SK-N-SH treated with all-trans-retinoic acid at 6 μM for 48 hours (cell line): ENCODE measurements around the gene FERMT2.

Experiments
- ZNF8 ChIP-seq: fragments of 450-650 bp; formaldehyde crosslinking; IDR thresholded peaks from 2 replicates; pipeline ENCODE4 v1.5.0; 2020; ENCODE audit warnings: mild to moderate bottlenecking, moderate library complexity
- TF ChIP-seq, protein P1 (sequence below): fragments of 250-450 bp; sonication (Bioruptor Pico); IDR thresholded peaks from 2 replicates; pipeline ENCODE4 v1.5.1; 2021; ENCODE audit warnings: mild to moderate bottlenecking, moderate library complexity
- TF ChIP-seq, protein P2 (sequence below): fragments of 250-450 bp; sonication (Bioruptor Pico); IDR thresholded peaks from 2 replicates; pipeline ENCODE4 v1.8.0; 2020; ENCODE audit warnings: mild to moderate bottlenecking, moderate library complexity, borderline replicate concordance
- TF ChIP-seq, protein P3 (sequence below): fragments of 250-450 bp; sonication (Bioruptor Pico); IDR thresholded peaks from 2 replicates; pipeline ENCODE4 v1.5.1; 2020; ENCODE audit warnings: low read depth, mild to moderate bottlenecking, moderate library complexity

DNA sequence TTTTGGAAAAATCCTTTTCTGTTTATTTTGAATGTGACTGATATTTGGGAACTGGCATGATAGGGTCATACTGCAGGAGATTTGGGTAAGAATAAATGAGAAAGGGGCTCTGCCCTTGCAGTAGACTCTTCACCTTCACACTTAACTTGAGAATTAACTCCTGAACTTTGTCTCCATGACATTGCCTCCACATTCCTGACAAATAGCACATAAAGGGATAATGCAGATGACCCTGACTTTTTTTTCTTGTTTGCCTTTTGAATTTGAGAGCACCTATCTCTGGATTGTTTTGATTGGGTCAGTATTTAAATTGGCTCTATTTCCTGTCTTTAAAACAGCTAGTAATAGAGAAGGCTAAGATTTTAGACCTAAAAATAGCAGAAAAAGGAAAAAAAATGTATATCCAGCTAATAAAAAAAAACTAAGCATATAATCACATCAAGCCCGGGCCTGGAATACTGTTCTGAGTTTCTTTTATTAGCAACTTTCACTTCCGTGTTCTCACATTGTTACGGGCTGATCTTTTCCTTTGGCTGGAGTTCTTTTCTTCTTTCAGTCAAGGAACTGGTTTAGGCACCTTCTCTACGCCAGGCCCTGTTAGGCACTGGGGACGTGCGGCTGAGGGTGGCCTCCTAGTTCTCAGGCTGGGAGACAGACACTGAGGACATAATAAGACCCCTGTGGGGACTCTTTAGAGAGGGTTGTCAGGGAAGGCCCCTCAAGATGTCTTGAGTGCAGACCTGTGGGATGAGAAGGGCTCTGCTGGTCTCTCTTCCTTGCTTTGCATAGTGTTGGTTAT, 106.4 kb downstream of the FERMT2 start:
- no peak for TF ChIP-seq ZNF8
- TF ChIP-seq, protein P1, sequence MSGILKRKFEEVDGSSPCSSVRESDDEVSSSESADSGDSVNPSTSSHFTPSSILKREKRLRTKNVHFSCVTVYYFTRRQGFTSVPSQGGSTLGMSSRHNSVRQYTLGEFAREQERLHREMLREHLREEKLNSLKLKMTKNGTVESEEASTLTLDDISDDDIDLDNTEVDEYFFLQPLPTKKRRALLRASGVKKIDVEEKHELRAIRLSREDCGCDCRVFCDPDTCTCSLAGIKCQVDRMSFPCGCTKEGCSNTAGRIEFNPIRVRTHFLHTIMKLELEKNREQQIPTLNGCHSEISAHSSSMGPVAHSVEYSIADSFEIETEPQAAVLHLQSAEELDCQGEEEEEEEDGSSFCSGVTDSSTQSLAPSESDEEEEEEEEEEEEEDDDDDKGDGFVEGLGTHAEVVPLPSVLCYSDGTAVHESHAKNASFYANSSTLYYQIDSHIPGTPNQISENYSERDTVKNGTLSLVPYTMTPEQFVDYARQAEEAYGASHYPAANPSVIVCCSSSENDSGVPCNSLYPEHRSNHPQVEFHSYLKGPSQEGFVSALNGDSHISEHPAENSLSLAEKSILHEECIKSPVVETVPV (CRISPR knock-in tag), result no peak
- TF ChIP-seq, protein P2, sequence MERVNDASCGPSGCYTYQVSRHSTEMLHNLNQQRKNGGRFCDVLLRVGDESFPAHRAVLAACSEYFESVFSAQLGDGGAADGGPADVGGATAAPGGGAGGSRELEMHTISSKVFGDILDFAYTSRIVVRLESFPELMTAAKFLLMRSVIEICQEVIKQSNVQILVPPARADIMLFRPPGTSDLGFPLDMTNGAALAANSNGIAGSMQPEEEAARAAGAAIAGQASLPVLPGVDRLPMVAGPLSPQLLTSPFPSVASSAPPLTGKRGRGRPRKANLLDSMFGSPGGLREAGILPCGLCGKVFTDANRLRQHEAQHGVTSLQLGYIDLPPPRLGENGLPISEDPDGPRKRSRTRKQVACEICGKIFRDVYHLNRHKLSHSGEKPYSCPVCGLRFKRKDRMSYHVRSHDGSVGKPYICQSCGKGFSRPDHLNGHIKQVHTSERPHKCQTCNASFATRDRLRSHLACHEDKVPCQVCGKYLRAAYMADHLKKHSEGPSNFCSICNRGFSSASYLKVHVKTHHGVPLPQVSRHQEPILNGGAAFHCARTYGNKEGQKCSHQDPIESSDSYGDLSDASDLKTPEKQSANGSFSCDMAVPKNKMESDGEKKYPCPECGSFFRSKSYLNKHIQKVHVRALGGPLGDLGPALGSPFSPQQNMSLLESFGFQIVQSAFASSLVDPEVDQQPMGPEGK (CRISPR knock-in tag), result no peak
- TF ChIP-seq, protein P3, sequence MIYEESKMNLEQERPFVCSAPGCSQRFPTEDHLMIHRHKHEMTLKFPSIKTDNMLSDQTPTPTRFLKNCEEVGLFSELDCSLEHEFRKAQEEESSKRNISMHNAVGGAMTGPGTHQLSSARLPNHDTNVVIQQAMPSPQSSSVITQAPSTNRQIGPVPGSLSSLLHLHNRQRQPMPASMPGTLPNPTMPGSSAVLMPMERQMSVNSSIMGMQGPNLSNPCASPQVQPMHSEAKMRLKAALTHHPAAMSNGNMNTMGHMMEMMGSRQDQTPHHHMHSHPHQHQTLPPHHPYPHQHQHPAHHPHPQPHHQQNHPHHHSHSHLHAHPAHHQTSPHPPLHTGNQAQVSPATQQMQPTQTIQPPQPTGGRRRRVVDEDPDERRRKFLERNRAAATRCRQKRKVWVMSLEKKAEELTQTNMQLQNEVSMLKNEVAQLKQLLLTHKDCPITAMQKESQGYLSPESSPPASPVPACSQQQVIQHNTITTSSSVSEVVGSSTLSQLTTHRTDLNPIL (CRISPR knock-in tag), result no peak
